WI38 (cell line): Measurements from ENCODE around the gene SPINK5.

Experiments used
- H3K4me3 ChIP-seq: 2 replicates; pipeline ENCODE4 v1.5.1; 2011; ENCODE audit warnings: low read depth, mild to moderate bottlenecking, control low read depth, low read length
- TF ChIP-seq, protein P1 (sequence below): IDR thresholded peaks from 2 replicates; pipeline ENCODE4 v1.5.1; 2012; ENCODE audit warnings: low read depth, mild to moderate bottlenecking, control low read depth, low read length

The SPINK5 gene, protein sequence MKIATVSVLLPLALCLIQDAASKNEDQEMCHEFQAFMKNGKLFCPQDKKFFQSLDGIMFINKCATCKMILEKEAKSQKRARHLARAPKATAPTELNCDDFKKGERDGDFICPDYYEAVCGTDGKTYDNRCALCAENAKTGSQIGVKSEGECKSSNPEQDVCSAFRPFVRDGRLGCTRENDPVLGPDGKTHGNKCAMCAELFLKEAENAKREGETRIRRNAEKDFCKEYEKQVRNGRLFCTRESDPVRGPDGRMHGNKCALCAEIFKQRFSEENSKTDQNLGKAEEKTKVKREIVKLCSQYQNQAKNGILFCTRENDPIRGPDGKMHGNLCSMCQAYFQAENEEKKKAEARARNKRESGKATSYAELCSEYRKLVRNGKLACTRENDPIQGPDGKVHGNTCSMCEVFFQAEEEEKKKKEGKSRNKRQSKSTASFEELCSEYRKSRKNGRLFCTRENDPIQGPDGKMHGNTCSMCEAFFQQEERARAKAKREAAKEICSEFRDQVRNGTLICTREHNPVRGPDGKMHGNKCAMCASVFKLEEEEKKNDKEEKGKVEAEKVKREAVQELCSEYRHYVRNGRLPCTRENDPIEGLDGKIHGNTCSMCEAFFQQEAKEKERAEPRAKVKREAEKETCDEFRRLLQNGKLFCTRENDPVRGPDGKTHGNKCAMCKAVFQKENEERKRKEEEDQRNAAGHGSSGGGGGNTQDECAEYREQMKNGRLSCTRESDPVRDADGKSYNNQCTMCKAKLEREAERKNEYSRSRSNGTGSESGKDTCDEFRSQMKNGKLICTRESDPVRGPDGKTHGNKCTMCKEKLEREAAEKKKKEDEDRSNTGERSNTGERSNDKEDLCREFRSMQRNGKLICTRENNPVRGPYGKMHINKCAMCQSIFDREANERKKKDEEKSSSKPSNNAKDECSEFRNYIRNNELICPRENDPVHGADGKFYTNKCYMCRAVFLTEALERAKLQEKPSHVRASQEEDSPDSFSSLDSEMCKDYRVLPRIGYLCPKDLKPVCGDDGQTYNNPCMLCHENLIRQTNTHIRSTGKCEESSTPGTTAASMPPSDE

DNA sequence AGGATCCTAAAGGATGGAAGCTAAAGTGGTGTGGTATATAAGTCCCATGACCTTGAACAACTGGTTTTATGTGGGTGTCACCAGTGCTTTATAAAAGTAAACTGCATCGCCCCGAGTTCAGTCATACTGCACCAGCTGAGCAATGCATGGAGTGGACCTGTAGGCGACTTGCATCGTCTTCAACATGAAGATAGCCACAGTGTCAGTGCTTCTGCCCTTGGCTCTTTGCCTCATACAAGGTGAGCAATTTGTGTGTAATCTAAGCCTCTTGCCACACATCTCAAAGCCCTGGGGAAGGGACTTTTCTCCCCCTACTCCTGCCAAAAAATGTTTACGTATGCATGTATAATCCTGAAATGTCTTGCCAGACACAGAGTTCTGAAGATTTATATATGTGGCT, at the start of gene SPINK5:
Gene SPINK5 (plus strand): TSS at position 120 of the 400 bp plus-strand sequence. CDS start 65 bp downstream, at position 185.
- TF ChIP-seq, protein P1, sequence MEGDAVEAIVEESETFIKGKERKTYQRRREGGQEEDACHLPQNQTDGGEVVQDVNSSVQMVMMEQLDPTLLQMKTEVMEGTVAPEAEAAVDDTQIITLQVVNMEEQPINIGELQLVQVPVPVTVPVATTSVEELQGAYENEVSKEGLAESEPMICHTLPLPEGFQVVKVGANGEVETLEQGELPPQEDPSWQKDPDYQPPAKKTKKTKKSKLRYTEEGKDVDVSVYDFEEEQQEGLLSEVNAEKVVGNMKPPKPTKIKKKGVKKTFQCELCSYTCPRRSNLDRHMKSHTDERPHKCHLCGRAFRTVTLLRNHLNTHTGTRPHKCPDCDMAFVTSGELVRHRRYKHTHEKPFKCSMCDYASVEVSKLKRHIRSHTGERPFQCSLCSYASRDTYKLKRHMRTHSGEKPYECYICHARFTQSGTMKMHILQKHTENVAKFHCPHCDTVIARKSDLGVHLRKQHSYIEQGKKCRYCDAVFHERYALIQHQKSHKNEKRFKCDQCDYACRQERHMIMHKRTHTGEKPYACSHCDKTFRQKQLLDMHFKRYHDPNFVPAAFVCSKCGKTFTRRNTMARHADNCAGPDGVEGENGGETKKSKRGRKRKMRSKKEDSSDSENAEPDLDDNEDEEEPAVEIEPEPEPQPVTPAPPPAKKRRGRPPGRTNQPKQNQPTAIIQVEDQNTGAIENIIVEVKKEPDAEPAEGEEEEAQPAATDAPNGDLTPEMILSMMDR = no peak
- H3K4me3 ChIP-seq = no peak within 1 kb of the TSS

DNA sequence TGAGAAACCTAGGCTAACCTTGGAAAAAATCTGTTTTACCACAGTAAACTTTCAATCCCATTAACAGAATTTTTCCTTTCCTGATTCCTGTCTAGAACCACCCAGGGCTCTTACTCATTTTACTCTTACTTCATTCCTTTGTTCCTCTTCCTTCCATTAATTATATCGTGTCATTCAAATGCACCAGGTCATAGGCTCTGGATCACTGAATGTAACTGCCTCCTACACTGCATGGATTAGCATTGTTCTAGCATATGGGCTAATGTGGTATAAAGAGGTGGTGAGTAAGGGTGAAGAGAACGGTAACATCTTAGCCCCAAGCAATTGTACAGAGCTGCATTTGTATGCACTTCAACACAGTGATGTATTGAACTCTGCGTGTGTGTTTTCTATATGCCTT, 49.5 kb upstream of the SPINK5 start:
- TF ChIP-seq, protein P1 = no peak
- H3K4me3 ChIP-seq = no peak overlapping the region

DNA sequence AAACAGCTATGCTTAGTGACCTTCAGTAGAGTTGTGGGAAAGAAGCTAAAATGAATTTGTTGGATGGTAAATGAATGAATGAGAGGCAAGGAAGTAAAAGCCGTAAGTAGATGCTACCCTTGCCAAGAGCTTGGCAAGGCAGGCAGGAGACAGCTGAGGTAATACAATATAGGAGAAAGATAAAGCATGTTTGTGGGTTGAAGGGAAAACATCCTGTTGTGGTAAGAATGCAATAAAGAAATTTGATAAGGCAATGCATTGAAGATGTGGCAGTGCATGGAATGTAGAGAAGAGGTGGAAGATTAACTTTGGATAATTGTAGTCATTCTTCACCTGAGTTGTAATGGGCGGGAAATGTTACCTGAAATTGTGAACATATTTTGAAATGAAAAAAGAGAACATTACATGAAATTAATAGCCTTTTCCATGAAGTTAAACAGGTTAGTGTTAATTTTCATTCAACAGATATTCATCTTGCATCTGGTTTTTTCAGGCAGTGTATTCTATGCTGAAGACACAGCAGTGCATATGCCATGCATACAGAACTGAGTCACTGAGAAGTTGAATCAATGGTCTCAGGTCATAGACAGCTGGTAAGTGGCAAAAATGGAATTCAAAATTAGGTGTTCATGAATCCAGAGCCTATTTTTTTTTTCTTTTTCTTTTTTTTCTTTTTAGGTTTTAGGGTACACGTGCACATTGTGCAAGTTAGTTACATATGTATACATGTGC, 43.4 kb upstream of the SPINK5 start:
- H3K4me3 ChIP-seq = no peak overlapping the region
- TF ChIP-seq, protein P1 = no peak

DNA sequence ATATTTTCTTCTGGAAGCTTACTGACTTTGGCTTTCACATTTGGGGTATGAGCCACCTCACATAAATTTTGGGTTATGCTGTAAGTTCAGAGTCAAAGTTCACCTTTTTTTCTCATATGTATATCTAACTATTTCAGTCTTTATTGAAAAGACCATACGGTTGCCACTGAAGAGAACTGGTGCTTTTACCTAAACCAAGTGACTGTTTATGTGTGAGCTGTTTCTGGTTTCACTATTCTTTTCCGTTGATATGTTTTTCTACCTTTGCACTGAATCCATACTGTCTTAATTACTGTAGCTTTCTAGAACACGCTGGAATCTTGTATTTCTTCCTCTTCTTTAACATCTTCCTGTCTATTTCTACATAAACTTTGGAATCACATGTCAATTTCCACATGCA, 36.3 kb upstream of the SPINK5 start:
- TF ChIP-seq, protein P1 = no peak

DNA sequence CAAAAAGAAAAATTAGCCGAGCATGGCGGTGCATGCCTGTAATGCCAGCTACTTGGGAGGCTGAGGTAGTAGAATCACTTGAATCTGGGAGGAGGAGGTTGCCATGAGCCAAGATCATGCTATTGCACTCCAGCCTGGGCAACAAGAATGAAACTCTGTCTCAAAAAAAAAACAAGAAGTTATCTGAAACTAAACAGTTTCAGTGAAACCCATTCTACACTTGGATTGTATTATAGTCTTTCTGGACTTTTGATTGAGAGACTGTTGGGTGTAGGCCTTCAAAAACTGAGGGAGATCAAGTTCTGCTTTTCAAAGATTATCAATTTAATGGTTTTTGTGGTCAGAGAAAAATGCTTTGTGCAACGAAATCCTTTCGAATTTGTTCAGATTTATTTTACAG, 34.6 kb upstream of the SPINK5 start:
- TF ChIP-seq, protein P1 = no peak
- H3K4me3 ChIP-seq = no peak overlapping the region

More for the DNA sequence above, 36.3 kb upstream of the SPINK5 start:
- no peak overlapping the region for H3K4me3 ChIP-seq

DNA sequence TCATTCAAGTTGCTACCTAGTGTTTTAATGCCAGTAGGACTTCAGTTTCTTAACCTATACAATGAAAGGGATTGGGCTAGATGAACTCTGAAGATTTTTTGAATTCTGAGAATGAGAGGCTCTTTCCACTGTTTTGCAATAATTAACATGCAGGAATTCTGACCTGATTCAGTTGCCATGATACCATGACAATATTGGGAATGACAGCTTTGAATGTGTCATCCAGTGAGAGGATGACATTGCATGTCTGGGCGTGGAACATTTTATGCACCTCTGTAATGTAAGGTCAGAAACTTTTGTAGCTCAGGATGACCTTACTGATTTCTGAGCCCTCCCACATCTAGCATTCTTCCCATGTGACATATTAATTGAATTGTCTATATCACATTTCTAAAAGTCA, 30.6 kb upstream of the SPINK5 start:
- no peak overlapping the region for H3K4me3 ChIP-seq
- TF ChIP-seq, protein P1 = no peak
